ENCODE results near the gene SIAH3. TPM values are rescaled to one million over a fixed set of nuclear protein-coding genes. Genes with fewer than 3 reads are reported as not detected.
"Not testable (repeated sequence)": the region's sequence is repeated elsewhere in the genome, so short reads cannot be mapped to it uniquely, and the experiment has no call there.

Gene SIAH3
- total RNA-seq, 1 experiment from 2014 or later: not detected

DNA sequence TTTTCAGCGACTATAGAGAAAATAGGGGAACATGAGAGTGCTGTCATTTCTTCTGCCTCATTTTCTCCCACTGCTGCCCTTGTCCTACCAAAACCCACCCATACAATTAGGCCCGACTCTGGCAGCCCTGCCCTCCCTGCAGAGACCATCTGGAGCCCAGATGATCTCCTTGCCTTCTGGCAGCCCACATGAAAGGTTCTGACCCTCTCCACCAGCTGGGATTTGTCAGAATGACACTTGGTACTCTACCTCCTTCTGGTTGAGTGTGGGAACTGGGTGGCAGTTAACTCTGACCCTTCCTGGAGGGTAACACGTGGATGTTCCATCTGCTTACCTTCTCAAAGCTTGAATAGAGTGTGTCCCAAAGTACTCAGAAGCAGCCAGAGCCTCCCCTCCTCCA, 21.0 kb upstream of the SIAH3 start:
- Histone ChIP-seq H3K4me2 (ENCODE audit: insufficient read depth, insufficient read length, low read length) (no peak overlapping the region), H2AK5ac (ENCODE audit: insufficient read length, low read length) (no peak overlapping the region), H2BK20ac (ENCODE audit: low read depth, low read length, poor library complexity, severe bottlenecking) (no peak overlapping the region), H4K20me1 (ENCODE audit: control insufficient read depth, insufficient read depth, insufficient read length) (no peaks in the 10 kb centered on the region), H3K79me1 (ENCODE audit: insufficient read depth, low read depth, low read length, poor library complexity, severe bottlenecking) (no peaks in the 10 kb centered on the region), H2BK12ac (ENCODE audit: insufficient read length, low read depth, low read length) (no peak overlapping the region), H3K27ac (ENCODE audit: insufficient read length, low read depth, low read length) (no peak overlapping the region), H3K14ac (ENCODE audit: insufficient read depth, low read length) (no peak overlapping the region), H3K23me2 (ENCODE audit: insufficient read length, low read depth, low read length, poor library complexity, severe bottlenecking) (no peaks in the 10 kb centered on the region), H3K4me1 (ENCODE audit: insufficient read depth, low read length) (peaks cover 3% of the 10 kb centered on the region), H4K91ac (ENCODE audit: insufficient read length, low read depth, low read length) (no peak overlapping the region), H2BK5ac (ENCODE audit: insufficient read length, low read length) (no peak overlapping the region), H2BK15ac (ENCODE audit: low read depth, low read length) (no peak overlapping the region), H2AFZ (ENCODE audit: low read length) (no peak overlapping the region), H3T11ph (ENCODE audit: low read length) (no peak overlapping the region), H2BK120ac (ENCODE audit: low read depth, low read length, poor library complexity, severe bottlenecking) (no peak overlapping the region), H4K8ac (replicated peaks; ENCODE audit: insufficient read length, low read depth, low read length) (no peak overlapping the region), H3K27me3 (ENCODE audit: insufficient read depth, low read length) (no peaks in the 10 kb centered on the region), H3K56ac (ENCODE audit: insufficient read length, low read depth, low read length) (no peak overlapping the region), H3K9me3 (ENCODE audit: control insufficient read depth, low read depth, low read length) (no peaks in the 10 kb centered on the region), H3K23ac (ENCODE audit: insufficient read length, low read depth, low read length) (no peak overlapping the region), H3K79me2 (ENCODE audit: insufficient read depth, low read length) (no peaks in the 10 kb centered on the region), H3K9ac (ENCODE audit: extremely low read depth, insufficient read length, low read length) (no peak overlapping the region), H4K5ac (ENCODE audit: insufficient read length, low read depth, low read length) (no peak overlapping the region), H3K4ac (ENCODE audit: low read depth, low read length) (no peak overlapping the region), H3K18ac (ENCODE audit: insufficient read length, low read depth, low read length) (peak overlapping the region; percentile 24)
- no CpG with 5 or more reads among the region's 3 CpGs for WGBS (ENCODE audit: extremely low coverage, insufficient read length, low lambda C conversion rate)
- Mint-ChIP-seq H3K4me3 (no peak overlapping the region), H3K27me3 (ENCODE audit: low read depth) (peaks cover 66% of the 10 kb centered on the region), H3K4me1 (peaks cover 21 to 24% of the 10 kb centered on the region in 2 experiments), H3K9me3 (peaks cover 0 to 6% of the 10 kb centered on the region in 2 experiments; a peak in 1 of 5 replicates), H3K36me3 (ENCODE audit: insufficient read depth in 1 of 3, low read depth in 3 of 3) (no peaks in the 10 kb centered on the region), H3K27ac (no peak overlapping the region)
- TF ChIP-seq CTCF (conservative IDR thresholded peaks at IDR 0.05): no peak
- DNase-seq: no peak

DNA sequence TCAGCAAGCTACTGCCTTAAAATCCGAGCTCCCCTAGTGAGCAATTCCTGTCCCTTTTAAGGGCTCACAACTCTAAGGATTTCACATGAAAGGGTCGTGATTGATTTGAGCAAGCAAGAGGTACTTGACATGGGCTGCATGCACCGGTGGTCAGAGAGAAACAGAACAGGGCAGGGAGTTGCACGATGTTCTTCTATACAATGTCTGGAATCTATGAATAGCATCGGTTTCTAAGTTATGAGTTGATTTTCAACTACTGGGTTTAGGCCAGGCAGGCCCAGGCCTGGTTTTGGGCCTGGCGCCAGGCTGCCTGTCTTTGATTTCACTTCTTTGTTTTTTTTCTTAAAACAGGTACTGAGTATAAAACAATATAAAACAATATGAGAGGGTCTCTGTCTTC, 19.6 kb upstream of the SIAH3 start:
- H3K18ac ChIP-seq (ENCODE audit: insufficient read length, low read depth, low read length); H3K56ac ChIP-seq (ENCODE audit: insufficient read length, low read depth, low read length); H2BK5ac ChIP-seq (ENCODE audit: insufficient read length, low read length); H3K27me3 ChIP-seq (ENCODE audit: insufficient read depth, low read length); H3K23ac ChIP-seq (ENCODE audit: insufficient read length, low read depth, low read length); H2BK15ac ChIP-seq (ENCODE audit: low read depth, low read length); H3K36me3 Mint-ChIP-seq (ENCODE audit: insufficient read depth in 1 of 3, low read depth in 3 of 3); H2BK12ac ChIP-seq (ENCODE audit: insufficient read length, low read depth, low read length); H3K9ac ChIP-seq (ENCODE audit: extremely low read depth, insufficient read length, low read length); H3K4me1 ChIP-seq (ENCODE audit: insufficient read depth, low read length); H2AFZ ChIP-seq (ENCODE audit: low read length); H3K27ac ChIP-seq (ENCODE audit: insufficient read length, low read depth, low read length); H3K14ac ChIP-seq (ENCODE audit: insufficient read depth, low read length); H2AK5ac ChIP-seq (ENCODE audit: insufficient read length, low read length); H4K20me1 ChIP-seq (ENCODE audit: control insufficient read depth, insufficient read depth, insufficient read length); H3K79me2 ChIP-seq (ENCODE audit: insufficient read depth, low read length); H3K4me2 ChIP-seq (ENCODE audit: insufficient read depth, insufficient read length, low read length); H4K91ac ChIP-seq (ENCODE audit: insufficient read length, low read depth, low read length); H3K27ac Mint-ChIP-seq; H3K79me1 ChIP-seq (ENCODE audit: insufficient read depth, low read depth, low read length, poor library complexity, severe bottlenecking); H3K4ac ChIP-seq (ENCODE audit: low read depth, low read length); H4K8ac ChIP-seq (replicated peaks; ENCODE audit: insufficient read length, low read depth, low read length); H3K23me2 ChIP-seq (ENCODE audit: insufficient read length, low read depth, low read length, poor library complexity, severe bottlenecking); H2BK20ac ChIP-seq (ENCODE audit: low read depth, low read length, poor library complexity, severe bottlenecking); H3K9me3 ChIP-seq (ENCODE audit: control insufficient read depth, low read depth, low read length); H3T11ph ChIP-seq (ENCODE audit: low read length); H4K5ac ChIP-seq (ENCODE audit: insufficient read length, low read depth, low read length); H3K4me3 Mint-ChIP-seq; H2BK120ac ChIP-seq (ENCODE audit: low read depth, low read length, poor library complexity, severe bottlenecking); DNase-seq; H3K9me3 Mint-ChIP-seq: not testable (repeated sequence)
- H3K27me3 Mint-ChIP-seq (ENCODE audit: low read depth): peaks cover 59% of the 10 kb centered on the region
- peaks cover 21 to 24% of the 10 kb centered on the region in 2 experiments for H3K4me1 Mint-ChIP-seq
- no CpG with 5 or more reads among the region's 6 CpGs for WGBS (ENCODE audit: extremely low coverage, insufficient read length, low lambda C conversion rate)
